WTC11 (cell line): ENCODE data around the gene WBP1L.

Source experiments
- CTCF ChIP-seq: fragments of 200-600 bp; IDR thresholded peaks from 2 replicates; pipeline ENCODE4 v1.8.0; 2022; ENCODE audit warnings: antibody characterized with exemption
- EMX1 ChIP-seq: fragments of 250-450 bp; sonication (Bioruptor Pico); IDR thresholded peaks from 2 replicates; pipeline ENCODE4 v1.8.0; 2021; ENCODE audit warnings: mild to moderate bottlenecking
- GABPB1 ChIP-seq: sonication (generic); formaldehyde crosslinking; IDR thresholded peaks from 2 replicates; pipeline ENCODE4 v1.8.1; 2023; ENCODE audit warnings: mild to moderate bottlenecking, missing genetic modification reagents
- JUN ChIP-seq: sonication (generic); formaldehyde crosslinking; IDR thresholded peaks from 2 replicates; pipeline ENCODE4 v1.8.0; 2023; ENCODE audit warnings: mild to moderate bottlenecking, missing genetic modification reagents
- NFATC4 ChIP-seq: fragments of 250-450 bp; sonication (Bioruptor Pico); IDR thresholded peaks from 2 replicates; pipeline ENCODE4 v1.9.0; 2021; ENCODE audit warnings: mild to moderate bottlenecking
- NFYB ChIP-seq: sonication (generic); formaldehyde crosslinking; conservative IDR thresholded peaks from 2 replicates; pipeline ENCODE4 v1.8.0; 2022; ENCODE audit warnings: low read depth, missing genetic modification reagents
- PRDM15 ChIP-seq: sonication (generic); formaldehyde crosslinking; IDR thresholded peaks from 2 replicates; pipeline ENCODE4 v1.8.0; 2022; ENCODE audit warnings: missing genetic modification reagents
- TEAD1 ChIP-seq: sonication (generic); formaldehyde crosslinking; IDR thresholded peaks from 2 replicates; pipeline ENCODE4 v1.8.0; 2022; ENCODE audit warnings: mild to moderate bottlenecking, missing genetic modification reagents
- ZNF219 ChIP-seq: sonication (generic); formaldehyde crosslinking; IDR thresholded peaks from 2 replicates; pipeline ENCODE4 v1.8.0; 2023; ENCODE audit warnings: missing genetic modification reagents, mild to moderate bottlenecking, borderline replicate concordance
- ZNF532 ChIP-seq: fragments of 250-450 bp; sonication (Bioruptor Pico); IDR thresholded peaks from 2 replicates; pipeline ENCODE4 v1.9.0; 2021; ENCODE audit warnings: mild to moderate bottlenecking, borderline replicate concordance

- TF ChIP-seq TEAD1, result no peak
- no peak for TF ChIP-seq PRDM15
- TF ChIP-seq CTCF, result no peak
- no peak for TF ChIP-seq JUN
- TF ChIP-seq ZNF219 (CRISPR knock-in tag), result no peak
- no peak for TF ChIP-seq GABPB1 (CRISPR knock-in tag)
- no peak for TF ChIP-seq ZNF532
- no peak for TF ChIP-seq NFATC4
- no peak for TF ChIP-seq NFYB
- no peak for TF ChIP-seq EMX1 (CRISPR knock-in tag)
Measured at GRCh38 chr10:102801496-102801895, 57.7 kb downstream of the WBP1L start.
